Suprapubic skin (tissue), 4 donors: ENCODE results near the gene CTF1. TPM values are rescaled to one million over a fixed set of nuclear protein-coding genes. Genes with fewer than 3 reads are reported as not detected.

Experiments
- DNase-seq, 2 donors: peaks; one replicate each; pipeline ENCODE4 v3.0.0-alpha.2; 2019; ENCODE audit warnings: low spot score in 2 of 2
- H3K27ac ChIP-seq: fragments of 200-600 bp; sonication (generic); one replicate; pipeline ENCODE4 v1.5.1; 2019
- H3K27me3 ChIP-seq: fragments of 200-600 bp; sonication (generic); one replicate; pipeline ENCODE4 v1.5.1; 2019
- H3K36me3 ChIP-seq: fragments of 200-600 bp; sonication (generic); one replicate; pipeline ENCODE4 v1.5.1; 2019
- H3K4me1 ChIP-seq: fragments of 200-600 bp; sonication (generic); one replicate; pipeline ENCODE4 v1.5.1; 2019
- H3K4me3 ChIP-seq: fragments of 200-600 bp; sonication (generic); one replicate; pipeline ENCODE4 v1.5.1; 2019; ENCODE audit warnings: mild to moderate bottlenecking
- H3K9me3 ChIP-seq: fragments of 200-600 bp; sonication (generic); one replicate; pipeline ENCODE4 v1.5.1; 2019
- CTCF ChIP-seq, 2 donors: fragments of 200-600 bp in 1 of 2; fragments of 450-650 bp in 1 of 2; sonication (generic) in 1 of 2; IDR thresholded peaks; one replicate each; pipeline ENCODE4 v1.5.1; 2016 to 2019; ENCODE audit warnings: antibody characterized with exemption in 2 of 2, mild to moderate bottlenecking in 1 of 2, moderate library complexity in 1 of 2
- EP300 ChIP-seq: sonication (generic); formaldehyde crosslinking; IDR thresholded peaks from one replicate; pipeline ENCODE4 v1.6.1; 2017; ENCODE audit warnings: antibody characterized with exemption
- POLR2A ChIP-seq, 2 donors: fragments of 450-650 bp; IDR thresholded peaks; one replicate each; pipeline ENCODE4 v1.6.1; 2017; ENCODE audit warnings: antibody characterized with exemption in 2 of 2, mild to moderate bottlenecking in 2 of 2, moderate library complexity in 2 of 2
- POLR2AphosphoS5 ChIP-seq, 3 donors: sonication (generic); formaldehyde crosslinking; IDR thresholded peaks; one replicate each; pipeline ENCODE4 v1.6.1; 2017; ENCODE audit warnings: antibody characterized with exemption in 3 of 3
- WGBS: methylation state at CpG from one replicate; pipeline ENCODE4 v1.1.5; 2018; 5-methylcytosine and 5-hydroxymethylcytosine counted together
- total RNA-seq, 4 donors: library from RNA; depleted of rRNA; stranded (reverse); fragments of >200 nt; gene quantifications; one replicate each; pipeline ENCODE4 v1.1.0, GENCODE V29; 2016

The CTF1 gene
- total RNA-seq, 4 donors from 2014 or later = 0.30 to 1.3 (median 0.71) TPM

GRCh38 chr16:30901201-30902028 is 5.0 kb downstream of the CTF1 start:
- DNase-seq = no peak
- Histone ChIP-seq H3K27ac (peak overlapping the region; percentile 83), H3K27me3 (no peaks in the 10 kb centered on the region), H3K4me1 (peaks cover 37% of the 10 kb centered on the region), H3K9me3 (no peaks in the 10 kb centered on the region), H3K36me3 (no peaks in the 10 kb centered on the region), H3K4me3 (peak overlapping the region; percentile 47)
- 47% methylated on average over 5 of the region's 6 CpGs for WGBS
- TF ChIP-seq POLR2A (IDR thresholded peaks at IDR 0.05) (no peak), EP300 (no peak), CTCF (IDR thresholded peaks at IDR 0.05) (no peak), POLR2AphosphoS5 (IDR thresholded peaks at IDR 0.05) (no peak)

GRCh38 chr16:30902029-30902972 is 5.9 kb downstream of the CTF1 start:
- TF ChIP-seq CTCF (IDR thresholded peaks at IDR 0.05) = peak; percentile 32 to 34
- no peak for TF ChIP-seq EP300
- Histone ChIP-seq H3K27me3 (no peaks in the 10 kb centered on the region), H3K27ac (peak overlapping the region; percentile 83), H3K4me3 (peak overlapping the region; percentile 47), H3K36me3 (no peaks in the 10 kb centered on the region), H3K9me3 (no peaks in the 10 kb centered on the region), H3K4me1 (peaks cover 28% of the 10 kb centered on the region)
- 22% methylated on average over 40 of the region's 99 CpGs for whole genome bisulfite sequencing
- no peak for DNase-seq

GRCh38 chr16:30903002-30903401 is 6.6 kb downstream of the CTF1 start:
- Histone ChIP-seq H3K36me3 (no peaks in the 10 kb centered on the region), H3K27me3 (no peaks in the 10 kb centered on the region), H3K4me1 (peaks cover 25% of the 10 kb centered on the region), H3K9me3 (no peaks in the 10 kb centered on the region), H3K27ac (peak overlapping the region; percentile 83), H3K4me3 (peak overlapping the region; percentile 47)
- DNase-seq = no peak
- 81% methylated on average over 4 of the region's 4 CpGs for WGBS
- TF ChIP-seq CTCF (IDR thresholded peaks at IDR 0.05) = no peak
- TF ChIP-seq POLR2A (IDR thresholded peaks at IDR 0.05) = no peak
- TF ChIP-seq POLR2AphosphoS5 (IDR thresholded peaks at IDR 0.05) = no peak
- TF ChIP-seq EP300 = no peak

- DNase-seq = no peak
- WGBS = 74% methylated on average over 4 of the region's 4 CpGs
- peak overlapping the region; percentile 42 for H3K27ac ChIP-seq
- TF ChIP-seq POLR2A (IDR thresholded peaks at IDR 0.05) (no peak), CTCF (IDR thresholded peaks at IDR 0.05) (no peak), EP300 (no peak), POLR2AphosphoS5 (IDR thresholded peaks at IDR 0.05) (no peak)
- H3K4me1 ChIP-seq = peaks cover 25% of the 10 kb centered on the region
- H3K27me3 ChIP-seq = no peaks in the 10 kb centered on the region
- H3K36me3 ChIP-seq = no peaks in the 10 kb centered on the region
- H3K4me3 ChIP-seq = no peak overlapping the region
- no peaks in the 10 kb centered on the region for H3K9me3 ChIP-seq
These were observed 7.2 kb downstream of the CTF1 start for GRCh38 chr16:30903596-30903995.
